ENCODE measurements around the gene LYPLAL1.

GRCh38 chr1:219149009-219149577, 24.6 kb upstream of the LYPLAL1 start:
- TF ChIP-seq POLR2A (IDR thresholded peaks at IDR 0.05) (no peak), CTCF (IDR thresholded peaks at IDR 0.05) (no peak)
